GM19351 (cell line): ENCODE measurements around the gene NDUFB4.
"Not testable (repeated sequence)": the region's sequence is repeated elsewhere in the genome, so short reads cannot be mapped to it uniquely, and the experiment has no call there.

Experiments
- ATAC-seq: cut with Tn5 transposase; IDR thresholded peaks from one replicate; pipeline ENCODE4 v1.9.1; 2021; ENCODE audit warnings: mild to moderate bottlenecking, moderate library complexity; ENCODE audit not compliant: unreplicated experiment

Gene NDUFB4

GRCh38 chr3:120636795-120637401 lies 40.8 kb downstream of the NDUFB4 start:
- no peak for ATAC-seq

GRCh38 chr3:120637851-120638559 lies 41.9 kb downstream of the NDUFB4 start:
- no peak for ATAC-seq

GRCh38 chr3:120638820-120639219 lies 42.7 kb downstream of the NDUFB4 start:
- not testable (repeated sequence) for ATAC-seq

GRCh38 chr3:120640231-120640630 lies 44.1 kb downstream of the NDUFB4 start:
- no peak for ATAC-seq

GRCh38 chr3:120641696-120642246 lies 45.6 kb downstream of the NDUFB4 start:
- ATAC-seq: no peak

GRCh38 chr3:120642368-120642948 lies 46.3 kb downstream of the NDUFB4 start:
- no peak for ATAC-seq

- ATAC-seq: no peak
These were observed 49.1 kb downstream of the NDUFB4 start for GRCh38 chr3:120645083-120645845.

GRCh38 chr3:120646771-120647432 lies 50.8 kb downstream of the NDUFB4 start:
- ATAC-seq: no peak

- ATAC-seq: no peak
These were observed 52.2 kb downstream of the NDUFB4 start for GRCh38 chr3:120648290-120648689.

- ATAC-seq: no peak
These were observed 53.7 kb downstream of the NDUFB4 start for GRCh38 chr3:120649830-120650233.

GRCh38 chr3:120650311-120650710 lies 54.2 kb downstream of the NDUFB4 start:
- no peak for ATAC-seq
